Measurements from ENCODE around the gene IPCEF1. TPM values are rescaled to one million over a fixed set of nuclear protein-coding genes. Genes with fewer than 3 reads are reported as not detected.
"Not testable (repeated sequence)": the region's sequence is repeated elsewhere in the genome, so short reads cannot be mapped to it uniquely, and the experiment has no call there.

IPCEF1 gene
- total RNA-seq, 1 donor from 2014 or later, result 18.8 TPM

DNA sequence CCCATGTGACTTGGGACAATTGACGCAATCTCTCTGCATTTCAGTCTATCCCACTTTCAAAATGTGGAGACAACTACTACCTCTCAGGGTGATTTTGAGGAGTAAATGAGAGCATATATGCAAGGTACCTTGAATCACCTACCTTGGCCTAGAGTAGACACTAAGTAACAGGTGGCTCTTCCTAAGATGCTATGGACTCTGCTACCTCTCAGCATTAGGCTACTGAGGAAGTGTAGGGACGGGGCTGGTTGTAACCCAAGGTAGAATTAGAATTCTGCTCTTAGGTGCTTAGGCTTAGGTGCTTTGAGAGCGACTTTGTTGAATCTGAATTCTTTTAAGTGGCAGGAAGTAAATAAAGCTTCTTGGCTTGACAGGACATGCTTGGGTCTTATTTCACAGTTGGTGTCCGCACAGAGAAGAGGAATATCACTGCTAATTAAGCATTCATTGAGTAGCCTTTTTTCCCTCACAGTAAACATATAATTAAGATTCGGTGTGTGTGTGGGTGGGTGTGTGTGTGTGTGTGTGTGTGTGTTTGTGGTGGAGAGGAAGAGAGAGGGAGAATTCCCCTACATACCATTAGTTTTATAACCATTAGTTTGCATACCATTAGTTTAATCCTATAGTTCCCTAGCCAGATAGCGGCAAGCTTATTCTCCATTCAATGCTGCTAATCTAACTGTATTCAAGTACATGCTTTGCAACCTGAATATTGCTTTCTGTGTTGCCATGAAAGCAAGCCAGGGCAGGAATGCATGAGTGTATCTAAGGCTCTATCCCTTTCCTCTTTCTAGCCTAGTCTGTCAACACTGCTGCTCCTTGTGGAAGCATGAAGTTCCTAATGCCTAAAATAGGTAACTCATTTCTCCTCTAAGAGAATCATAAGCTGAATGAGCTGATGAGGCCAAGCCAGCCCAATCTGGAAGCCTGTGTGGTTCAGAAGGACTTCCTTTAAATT is 112.5 kb downstream of the IPCEF1 start:
- Mint-ChIP-seq H3K9me3 (ENCODE audit: unreplicated experiment) (no peaks in the 10 kb centered on the region), H3K4me3 (ENCODE audit: unreplicated experiment) (peak overlapping the region; percentile 47), H3K36me3 (ENCODE audit: low read depth, unreplicated experiment) (no peaks in the 10 kb centered on the region), H3K4me1 (ENCODE audit: unreplicated experiment) (peaks cover 57% of the 10 kb centered on the region), H3K27me3 (ENCODE audit: unreplicated experiment) (peaks cover 2% of the 10 kb centered on the region), H3K27ac (ENCODE audit: unreplicated experiment) (peak overlapping the region; percentile 82)
- TF ChIP-seq, protein P1, sequence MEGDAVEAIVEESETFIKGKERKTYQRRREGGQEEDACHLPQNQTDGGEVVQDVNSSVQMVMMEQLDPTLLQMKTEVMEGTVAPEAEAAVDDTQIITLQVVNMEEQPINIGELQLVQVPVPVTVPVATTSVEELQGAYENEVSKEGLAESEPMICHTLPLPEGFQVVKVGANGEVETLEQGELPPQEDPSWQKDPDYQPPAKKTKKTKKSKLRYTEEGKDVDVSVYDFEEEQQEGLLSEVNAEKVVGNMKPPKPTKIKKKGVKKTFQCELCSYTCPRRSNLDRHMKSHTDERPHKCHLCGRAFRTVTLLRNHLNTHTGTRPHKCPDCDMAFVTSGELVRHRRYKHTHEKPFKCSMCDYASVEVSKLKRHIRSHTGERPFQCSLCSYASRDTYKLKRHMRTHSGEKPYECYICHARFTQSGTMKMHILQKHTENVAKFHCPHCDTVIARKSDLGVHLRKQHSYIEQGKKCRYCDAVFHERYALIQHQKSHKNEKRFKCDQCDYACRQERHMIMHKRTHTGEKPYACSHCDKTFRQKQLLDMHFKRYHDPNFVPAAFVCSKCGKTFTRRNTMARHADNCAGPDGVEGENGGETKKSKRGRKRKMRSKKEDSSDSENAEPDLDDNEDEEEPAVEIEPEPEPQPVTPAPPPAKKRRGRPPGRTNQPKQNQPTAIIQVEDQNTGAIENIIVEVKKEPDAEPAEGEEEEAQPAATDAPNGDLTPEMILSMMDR (IDR thresholded peaks at IDR 0.05; ENCODE audit: unreplicated experiment), result no peak
- no peak for DNase-seq (ENCODE audit: low spot score)

DNA sequence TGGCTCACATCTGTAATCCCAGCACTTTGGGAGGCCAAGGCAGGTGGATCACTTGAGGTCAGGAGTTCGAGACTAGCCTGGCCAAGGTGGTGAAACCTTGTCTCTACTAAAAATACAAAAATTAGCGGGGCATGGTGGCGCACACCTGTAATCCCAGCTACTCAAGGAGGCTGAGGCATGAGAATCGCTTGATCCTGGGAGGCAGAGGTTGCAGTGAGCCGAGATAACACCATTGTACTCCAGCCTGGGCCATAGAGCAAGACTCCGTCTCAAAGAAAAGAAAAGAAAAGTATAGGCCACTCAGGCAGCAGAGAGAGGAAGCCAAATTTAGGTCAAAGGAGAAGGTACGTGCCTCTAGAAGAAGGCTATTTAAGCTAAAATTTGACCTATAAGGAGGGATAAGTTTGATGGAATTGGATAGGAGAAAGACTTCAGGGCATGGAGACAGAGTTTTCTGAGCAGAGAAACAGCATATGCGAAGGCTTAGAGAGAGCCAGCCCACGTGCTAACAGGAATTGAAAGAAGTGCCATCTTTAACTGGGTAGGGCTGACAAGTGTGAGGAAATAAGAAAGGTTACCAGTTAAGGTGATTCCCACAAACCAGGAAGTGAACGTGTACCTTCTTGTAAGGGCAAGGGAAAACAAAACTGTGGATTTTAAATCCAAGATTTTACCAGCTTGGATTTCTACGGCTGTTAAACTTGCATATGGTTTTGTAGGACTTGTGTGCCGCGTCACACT is 113.8 kb downstream of the IPCEF1 start:
- TF ChIP-seq, protein P1 (IDR thresholded peaks at IDR 0.05; ENCODE audit: unreplicated experiment), result no peak
- Mint-ChIP-seq H3K4me1 (ENCODE audit: unreplicated experiment) (peaks cover 49% of the 10 kb centered on the region), H3K27me3 (ENCODE audit: unreplicated experiment) (peaks cover 2% of the 10 kb centered on the region), H3K4me3 (ENCODE audit: unreplicated experiment) (no peak overlapping the region), H3K36me3 (ENCODE audit: low read depth, unreplicated experiment) (no peaks in the 10 kb centered on the region), H3K27ac (ENCODE audit: unreplicated experiment) (peak overlapping the region; percentile 70), H3K9me3 (ENCODE audit: unreplicated experiment) (no peaks in the 10 kb centered on the region)
- DNase-seq (ENCODE audit: low spot score), result no peak

DNA sequence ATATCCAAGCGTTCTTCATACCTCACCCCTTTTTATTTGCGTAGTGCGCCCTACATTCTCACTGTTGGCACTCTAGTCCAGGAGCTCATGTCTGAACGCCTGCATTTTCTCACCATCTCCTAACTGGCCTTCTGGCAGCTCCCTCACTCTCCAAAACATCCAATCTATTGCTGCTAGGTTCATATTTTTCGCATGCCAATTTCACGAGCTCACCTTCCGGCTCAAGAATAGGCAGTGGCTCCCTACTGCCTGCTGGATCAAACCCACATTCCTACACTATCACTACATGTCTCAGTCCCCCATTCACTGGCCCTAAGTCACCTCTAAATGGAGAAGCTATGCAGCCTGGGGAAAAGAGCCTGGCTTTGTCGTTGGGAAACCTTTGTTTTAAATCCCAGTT is 115.0 kb downstream of the IPCEF1 start:
- H3K27ac Mint-ChIP-seq (ENCODE audit: unreplicated experiment), result no peak overlapping the region
- H3K4me3 Mint-ChIP-seq (ENCODE audit: unreplicated experiment), result no peak overlapping the region
- no peaks in the 10 kb centered on the region for H3K36me3 Mint-ChIP-seq (ENCODE audit: low read depth, unreplicated experiment)
- TF ChIP-seq, protein P1 (IDR thresholded peaks at IDR 0.05; ENCODE audit: unreplicated experiment), result no peak
- no peaks in the 10 kb centered on the region for H3K27me3 Mint-ChIP-seq (ENCODE audit: unreplicated experiment)
- peaks cover 40% of the 10 kb centered on the region for H3K4me1 Mint-ChIP-seq (ENCODE audit: unreplicated experiment)
- no peak for DNase-seq (ENCODE audit: low spot score)
- no peaks in the 10 kb centered on the region for H3K9me3 Mint-ChIP-seq (ENCODE audit: unreplicated experiment)

DNA sequence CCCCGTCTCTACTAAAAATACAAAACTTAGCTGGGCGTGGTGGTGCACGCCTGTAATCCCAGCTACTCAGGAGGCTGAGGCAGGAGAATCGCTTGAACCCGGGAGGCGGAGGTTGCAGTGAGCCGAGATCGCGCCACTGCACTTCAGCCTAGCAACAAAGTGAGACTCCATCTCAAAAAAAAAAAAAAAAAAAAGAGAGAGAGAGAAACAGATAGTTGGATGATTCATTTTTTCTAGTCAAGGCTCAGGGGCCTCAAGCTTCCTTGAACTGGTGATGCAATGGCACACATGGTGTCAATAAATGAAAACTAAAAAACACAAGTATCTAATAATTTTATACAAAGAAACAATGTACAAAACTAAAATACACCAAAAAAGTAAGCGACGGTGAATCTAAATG is 115.5 kb downstream of the IPCEF1 start:
- H3K27ac Mint-ChIP-seq (ENCODE audit: unreplicated experiment), result not testable (repeated sequence)

DNA sequence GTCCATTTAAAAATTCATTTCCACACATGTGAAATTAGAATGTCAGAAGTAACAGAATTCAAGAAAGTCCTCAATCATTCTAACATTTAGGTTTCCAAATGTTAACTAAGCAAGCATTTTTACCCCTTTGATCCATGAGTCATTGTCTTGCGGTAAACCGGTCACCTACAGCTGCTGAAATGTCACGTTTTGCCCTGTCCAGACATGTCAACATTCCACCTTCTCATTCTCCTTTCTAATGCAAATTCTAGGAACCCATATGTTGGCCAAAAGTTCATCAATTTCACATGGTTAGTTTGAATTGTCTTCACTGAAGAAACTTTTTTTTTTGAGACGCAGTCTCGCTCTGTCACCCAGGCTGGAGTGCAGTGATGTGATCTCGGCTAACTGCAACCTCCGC is 117.2 kb downstream of the IPCEF1 start:
- peaks cover 24% of the 10 kb centered on the region for H3K4me1 Mint-ChIP-seq (ENCODE audit: unreplicated experiment)
- H3K9me3 Mint-ChIP-seq (ENCODE audit: unreplicated experiment), result no peaks in the 10 kb centered on the region

More for the DNA sequence above, 115.5 kb downstream of the IPCEF1 start:
- H3K4me3 Mint-ChIP-seq (ENCODE audit: unreplicated experiment); DNase-seq (ENCODE audit: low spot score); H3K36me3 Mint-ChIP-seq (ENCODE audit: low read depth, unreplicated experiment); H3K9me3 Mint-ChIP-seq (ENCODE audit: unreplicated experiment); H3K27me3 Mint-ChIP-seq (ENCODE audit: unreplicated experiment): not testable (repeated sequence)
- H3K4me1 Mint-ChIP-seq (ENCODE audit: unreplicated experiment), result peaks cover 35% of the 10 kb centered on the region

More for the DNA sequence above, 117.2 kb downstream of the IPCEF1 start:
- H3K4me3 Mint-ChIP-seq (ENCODE audit: unreplicated experiment), result no peak overlapping the region
- no peaks in the 10 kb centered on the region for H3K27me3 Mint-ChIP-seq (ENCODE audit: unreplicated experiment)
- H3K36me3 Mint-ChIP-seq (ENCODE audit: low read depth, unreplicated experiment), result peaks cover 5% of the 10 kb centered on the region
- no peak overlapping the region for H3K27ac Mint-ChIP-seq (ENCODE audit: unreplicated experiment)
- DNase-seq (ENCODE audit: low spot score), result no peak
- TF ChIP-seq, protein P1 (IDR thresholded peaks at IDR 0.05; ENCODE audit: unreplicated experiment), result no peak
